Measurements from ENCODE around the gene HLTF. TPM values are rescaled to one million over a fixed set of nuclear protein-coding genes. Genes with fewer than 3 reads are reported as not detected.

Gene HLTF
- total RNA-seq, 4 donors from 2014 or later = 5.3 to 15.8 (median 8.6) TPM

- no peak overlapping the region for H3K4me3 ChIP-seq
- TF ChIP-seq CTCF (IDR thresholded peaks at IDR 0.05) (no peak), POLR2AphosphoS5 (IDR thresholded peaks at IDR 0.05) (no peak), EP300 (IDR thresholded peaks at IDR 0.05) (no peak), POLR2A (IDR thresholded peaks at IDR 0.05) (no peak)
- H3K36me3 ChIP-seq = peaks cover 30% of the 10 kb centered on the region
- no peaks in the 10 kb centered on the region for H3K9me3 ChIP-seq
- H3K27ac ChIP-seq = no peak overlapping the region
- DNase-seq (ENCODE audit: low spot score in 2 of 2) = no peak
- no peaks in the 10 kb centered on the region for H3K4me1 ChIP-seq
- no peaks in the 10 kb centered on the region for H3K27me3 ChIP-seq
- 75% methylated on average over 1 of the region's 1 CpG for WGBS
Measured at GRCh38 chr3:149005416-149005815, 80.9 kb downstream of the HLTF start.

- Histone ChIP-seq H3K36me3 (peaks cover 22% of the 10 kb centered on the region), H3K27me3 (no peaks in the 10 kb centered on the region), H3K4me3 (no peak overlapping the region), H3K27ac (no peak overlapping the region), H3K9me3 (no peaks in the 10 kb centered on the region), H3K4me1 (peaks cover 3% of the 10 kb centered on the region)
- 59% methylated on average over 4 of the region's 4 CpGs for WGBS
- TF ChIP-seq POLR2A (IDR thresholded peaks at IDR 0.05) = no peak
- no peak for TF ChIP-seq EP300 (IDR thresholded peaks at IDR 0.05)
- TF ChIP-seq CTCF (IDR thresholded peaks at IDR 0.05) = no peak
- no peak for TF ChIP-seq POLR2AphosphoS5 (IDR thresholded peaks at IDR 0.05)
- no peak for DNase-seq (ENCODE audit: low spot score in 2 of 2)
Measured at GRCh38 chr3:149004622-149005021, 81.7 kb downstream of the HLTF start.

GRCh38 chr3:149003653-149004305, 82.6 kb downstream of the HLTF start:
- Histone ChIP-seq H3K27ac (no peak overlapping the region), H3K27me3 (no peaks in the 10 kb centered on the region), H3K36me3 (peaks cover 16% of the 10 kb centered on the region), H3K9me3 (no peaks in the 10 kb centered on the region), H3K4me1 (peaks cover 3% of the 10 kb centered on the region), H3K4me3 (no peak overlapping the region)
- TF ChIP-seq EP300 (IDR thresholded peaks at IDR 0.05) = no peak
- TF ChIP-seq POLR2AphosphoS5 (IDR thresholded peaks at IDR 0.05) = no peak
- DNase-seq (ENCODE audit: low spot score in 2 of 2) = no peak
- WGBS = 78% methylated on average over 6 of the region's 6 CpGs

- H3K27me3 ChIP-seq = no peaks in the 10 kb centered on the region
- no peak overlapping the region for H3K4me3 ChIP-seq
- DNase-seq (ENCODE audit: low spot score in 2 of 2) = no peak
- no peak for TF ChIP-seq EP300 (IDR thresholded peaks at IDR 0.05)
- no peak for TF ChIP-seq POLR2A (IDR thresholded peaks at IDR 0.05)
- TF ChIP-seq POLR2AphosphoS5 (IDR thresholded peaks at IDR 0.05) = no peak
- no peak for TF ChIP-seq CTCF (IDR thresholded peaks at IDR 0.05)
- no peaks in the 10 kb centered on the region for H3K9me3 ChIP-seq
- no peak overlapping the region for H3K27ac ChIP-seq
- WGBS = 91% methylated on average over 3 of the region's 3 CpGs
- peaks cover 7% of the 10 kb centered on the region for H3K4me1 ChIP-seq
- peaks cover 13% of the 10 kb centered on the region for H3K36me3 ChIP-seq
Measured at GRCh38 chr3:149001727-149002126, 84.6 kb downstream of the HLTF start.

- Histone ChIP-seq H3K9me3 (no peaks in the 10 kb centered on the region), H3K27me3 (no peaks in the 10 kb centered on the region), H3K4me1 (peaks cover 7% of the 10 kb centered on the region), H3K4me3 (no peak overlapping the region), H3K36me3 (peaks cover 24% of the 10 kb centered on the region), H3K27ac (no peak overlapping the region)
- DNase-seq (ENCODE audit: low spot score in 2 of 2) = no peak
- 79% methylated on average over 3 of the region's 3 CpGs for WGBS
- TF ChIP-seq CTCF (IDR thresholded peaks at IDR 0.05) (no peak), EP300 (IDR thresholded peaks at IDR 0.05) (no peak), POLR2AphosphoS5 (IDR thresholded peaks at IDR 0.05) (no peak), POLR2A (IDR thresholded peaks at IDR 0.05) (no peak)
Measured at GRCh38 chr3:149000206-149000745, 86.1 kb downstream of the HLTF start.
